IPS-18c (cell line): ENCODE measurements around the gene MIS18A.

Source experiments
- H3K4me3 ChIP-seq: 2 replicates; pipeline ENCODE4 v1.7.0; 2013; ENCODE audit warnings: low read depth, mild to moderate bottlenecking, low read length, moderate library complexity; ENCODE audit not compliant: insufficient read depth
- H3K9me3 ChIP-seq: one replicate; pipeline ENCODE4 v1.6.1; 2013; ENCODE audit warnings: mild to moderate bottlenecking, low read length, moderate library complexity; ENCODE audit not compliant: control insufficient read depth, insufficient read depth

MIS18A gene

GRCh38 chr21:32309906-32310460 is 31.1 kb upstream of the MIS18A start:
- no peak overlapping the region for H3K4me3 ChIP-seq
- H3K9me3 ChIP-seq: peaks cover 2% of the 10 kb centered on the region

GRCh38 chr21:32308696-32309095 is 29.8 kb upstream of the MIS18A start:
- H3K4me3 ChIP-seq: no peak overlapping the region
- H3K9me3 ChIP-seq: peaks cover 2% of the 10 kb centered on the region

GRCh38 chr21:32307706-32308105 is 28.9 kb upstream of the MIS18A start:
- Histone ChIP-seq H3K4me3 (no peak overlapping the region), H3K9me3 (peaks cover 2% of the 10 kb centered on the region)

GRCh38 chr21:32306021-32306780 is 27.4 kb upstream of the MIS18A start:
- H3K9me3 ChIP-seq: peaks cover 2% of the 10 kb centered on the region

GRCh38 chr21:32304998-32305397 is 26.1 kb upstream of the MIS18A start:
- H3K9me3 ChIP-seq: peaks cover 2% of the 10 kb centered on the region
- H3K4me3 ChIP-seq: no peak overlapping the region

More at GRCh38 chr21:32306021-32306780, 27.4 kb upstream of the MIS18A start:
- H3K4me3 ChIP-seq: no peak overlapping the region

GRCh38 chr21:32303385-32303784 is 24.5 kb upstream of the MIS18A start:
- Histone ChIP-seq H3K4me3 (no peak overlapping the region), H3K9me3 (no peaks in the 10 kb centered on the region)

- no peak overlapping the region for H3K4me3 ChIP-seq
- no peaks in the 10 kb centered on the region for H3K9me3 ChIP-seq
These were observed 23.7 kb upstream of the MIS18A start for GRCh38 chr21:32302560-32302959.

GRCh38 chr21:32301596-32301995 is 22.7 kb upstream of the MIS18A start:
- no peak overlapping the region for H3K4me3 ChIP-seq
- H3K9me3 ChIP-seq: no peaks in the 10 kb centered on the region

- Histone ChIP-seq H3K4me3 (no peak overlapping the region), H3K9me3 (no peaks in the 10 kb centered on the region)
These were observed 21.4 kb upstream of the MIS18A start for GRCh38 chr21:32300117-32300681.

GRCh38 chr21:32299695-32300094 is 20.8 kb upstream of the MIS18A start:
- no peak overlapping the region for H3K4me3 ChIP-seq
- no peaks in the 10 kb centered on the region for H3K9me3 ChIP-seq

GRCh38 chr21:32298658-32299081 is 19.8 kb upstream of the MIS18A start, which contains the start of gene MRAP:
Gene MRAP (plus strand): TSS chr21:32298855. CDS start chr21:32298972, 117 bp downstream.
- Histone ChIP-seq H3K9me3 (no peaks in the 10 kb centered on the region), H3K4me3 (no peak within 1 kb of the TSS)

- H3K4me3 ChIP-seq: no peak overlapping the region
- H3K9me3 ChIP-seq: no peaks in the 10 kb centered on the region
These were observed 19.3 kb upstream of the MIS18A start for GRCh38 chr21:32298148-32298559.

GRCh38 chr21:32297449-32297848 is 18.6 kb upstream of the MIS18A start:
- Histone ChIP-seq H3K9me3 (no peaks in the 10 kb centered on the region), H3K4me3 (no peak overlapping the region)

GRCh38 chr21:32285476-32285875 is 6.6 kb upstream of the MIS18A start:
- Histone ChIP-seq H3K9me3 (no peaks in the 10 kb centered on the region), H3K4me3 (no peak overlapping the region)

GRCh38 chr21:32282992-32283391 is 4.1 kb upstream of the MIS18A start:
- Histone ChIP-seq H3K4me3 (no peak overlapping the region), H3K9me3 (no peaks in the 10 kb centered on the region)

- no peaks in the 10 kb centered on the region for H3K9me3 ChIP-seq
- H3K4me3 ChIP-seq: no peak overlapping the region
These were observed 2.7 kb upstream of the MIS18A start for GRCh38 chr21:32281531-32281930.

- H3K9me3 ChIP-seq: no peaks in the 10 kb centered on the region
- peak overlapping the region; percentile 72 for H3K4me3 ChIP-seq
These were observed 480 bp upstream of the MIS18A start for GRCh38 chr21:32279377-32279680.

- Histone ChIP-seq H3K9me3 (no peaks in the 10 kb centered on the region), H3K4me3 (peak overlapping the region; percentile 72)
These were observed 746 bp downstream of the MIS18A start for GRCh38 chr21:32278103-32278502.
